ENCODE data around the gene PHF8.

- TF ChIP-seq CTCF (IDR thresholded peaks at IDR 0.05) (no peak), POLR2AphosphoS5 (IDR thresholded peaks at IDR 0.05) (no peak), EP300 (IDR thresholded peaks at IDR 0.05; ENCODE audit: low read depth) (no peak), POLR2A (IDR thresholded peaks at IDR 0.05) (no peak)
Observed at GRCh38 chrX:54076903-54077302, 32.6 kb upstream of the PHF8 start.

Measured in transverse colon (tissue), 4 donors.